H9 (cell line): ENCODE results near the gene ERVH48-1. TPM values are rescaled to one million over a fixed set of nuclear protein-coding genes. Genes with fewer than 3 reads are reported as not detected.

ENCODE experiments used
- DNase-seq: peaks from one replicate; pipeline ENCODE4 v3.0.0-alpha.2; 2017
- H2AFZ ChIP-seq: one replicate; pipeline ENCODE4 v1.6.1; 2013; ENCODE audit warnings: mild to moderate bottlenecking, low read length, control low read depth, moderate library complexity
- H2AK5ac ChIP-seq: 2 replicates; pipeline ENCODE4 v1.6.1; 2013; ENCODE audit warnings: low read length, control low read depth, mixed read lengths; ENCODE audit not compliant: insufficient read length
- H2BK120ac ChIP-seq: one replicate; pipeline ENCODE4 v1.6.1; 2013; ENCODE audit warnings: low read depth, mild to moderate bottlenecking, low read length, control low read depth, inconsistent platforms; ENCODE audit not compliant: poor library complexity, severe bottlenecking
- H2BK12ac ChIP-seq: 2 replicates; pipeline ENCODE4 v1.6.1; 2013; ENCODE audit warnings: low read length, control low read depth, mixed read lengths, low read depth; ENCODE audit not compliant: insufficient read length
- H2BK15ac ChIP-seq: 2 replicates; pipeline ENCODE4 v1.6.1; 2013; ENCODE audit warnings: low read depth, low read length, control low read depth
- H2BK20ac ChIP-seq: one replicate; pipeline ENCODE4 v1.6.1; 2013; ENCODE audit warnings: low read depth, mild to moderate bottlenecking, low read length, control low read depth, inconsistent platforms; ENCODE audit not compliant: poor library complexity, severe bottlenecking
- H2BK5ac ChIP-seq: 2 replicates; pipeline ENCODE4 v1.6.1; 2013; ENCODE audit warnings: low read length, control low read depth, mixed read lengths; ENCODE audit not compliant: insufficient read length
- H3K14ac ChIP-seq: 2 replicates; pipeline ENCODE4 v1.6.1; 2013; ENCODE audit warnings: low read length, control low read depth; ENCODE audit not compliant: insufficient read depth
- H3K18ac ChIP-seq: 2 replicates; pipeline ENCODE4 v1.6.1; 2013; ENCODE audit warnings: low read depth, mild to moderate bottlenecking, mixed read lengths, low read length, control low read depth; ENCODE audit not compliant: insufficient read length
- H3K23ac ChIP-seq: 2 replicates; pipeline ENCODE4 v1.6.1; 2013; ENCODE audit warnings: low read length, control low read depth, mixed read lengths, low read depth; ENCODE audit not compliant: insufficient read length
- H3K23me2 ChIP-seq: 2 replicates; pipeline ENCODE4 v1.6.1; 2013; ENCODE audit warnings: low read depth, mild to moderate bottlenecking, mixed read lengths, low read length, control low read depth; ENCODE audit not compliant: insufficient read length, poor library complexity, severe bottlenecking
- H3K27ac ChIP-seq: 2 replicates; pipeline ENCODE4 v1.5.1; 2013; ENCODE audit warnings: low read length, control low read depth, mixed read lengths, low read depth; ENCODE audit not compliant: insufficient read length
- H3K27me3 ChIP-seq: 2 replicates; pipeline ENCODE4 v1.6.1; 2013; ENCODE audit warnings: low read length, control low read depth, inconsistent platforms; ENCODE audit not compliant: insufficient read depth
- H3K4ac ChIP-seq: 2 replicates; pipeline ENCODE4 v1.6.1; 2013; ENCODE audit warnings: low read depth, mild to moderate bottlenecking, control low read depth, inconsistent platforms, low read length, moderate library complexity
- H3K4me1 ChIP-seq: 2 replicates; pipeline ENCODE4 v1.6.1; 2013; ENCODE audit warnings: low read length, control low read depth, inconsistent platforms; ENCODE audit not compliant: insufficient read depth
- H3K4me2 ChIP-seq: 2 replicates; pipeline ENCODE4 v1.6.1; 2013; ENCODE audit warnings: low read length, control low read depth, mixed read lengths; ENCODE audit not compliant: insufficient read length, insufficient read depth
- H3K56ac ChIP-seq: 2 replicates; pipeline ENCODE4 v1.6.1; 2013; ENCODE audit warnings: low read depth, mild to moderate bottlenecking, mixed read lengths, low read length, control low read depth; ENCODE audit not compliant: insufficient read length
- H3K79me1 ChIP-seq: 2 replicates; pipeline ENCODE4 v1.6.1; 2013; ENCODE audit warnings: low read depth, mild to moderate bottlenecking, moderate library complexity, low read length, control low read depth, inconsistent platforms; ENCODE audit not compliant: insufficient read depth, poor library complexity, severe bottlenecking
- H3K79me2 ChIP-seq: 2 replicates; pipeline ENCODE4 v1.6.1; 2013; ENCODE audit warnings: low read length, control low read depth, inconsistent platforms; ENCODE audit not compliant: insufficient read depth
- H3K9ac ChIP-seq: 2 replicates; pipeline ENCODE4 v1.6.1; 2013; ENCODE audit warnings: low read length, control low read depth, mixed read lengths; ENCODE audit not compliant: insufficient read length; ENCODE audit errors: extremely low read depth
- H3K9me3 ChIP-seq: one replicate; pipeline ENCODE4 v1.6.1; 2013; ENCODE audit warnings: low read depth, low read length, inconsistent platforms; ENCODE audit not compliant: control insufficient read depth
- H3T11ph ChIP-seq: one replicate; pipeline ENCODE4 v1.6.1; 2013; ENCODE audit warnings: mild to moderate bottlenecking, low read length, control low read depth, inconsistent platforms
- H4K20me1 ChIP-seq: one replicate; pipeline ENCODE4 v1.6.1; 2013; ENCODE audit not compliant: control insufficient read depth, insufficient read length, insufficient read depth
- H4K5ac ChIP-seq: 2 replicates; pipeline ENCODE4 v1.6.1; 2013; ENCODE audit warnings: low read depth, mild to moderate bottlenecking, mixed read lengths, low read length, control low read depth; ENCODE audit not compliant: insufficient read length
- H4K8ac ChIP-seq: replicated peaks from 2 replicates; pipeline ENCODE4 v1.6.1; 2013; ENCODE audit warnings: low read length, control low read depth, mixed read lengths, low read depth; ENCODE audit not compliant: insufficient read length
- H4K91ac ChIP-seq: 2 replicates; pipeline ENCODE4 v1.6.1; 2013; ENCODE audit warnings: low read depth, mild to moderate bottlenecking, moderate library complexity, mixed read lengths, low read length, control low read depth; ENCODE audit not compliant: insufficient read length
- H3K27ac Mint-ChIP-seq, 3 experiments: 2 replicates in 2 of 3; 3 replicates in 1 of 3; pipeline ENCODE4 v1.8.0; 2020 to 2021; ENCODE audit warnings: mixed read lengths in 3 of 3, mild to moderate bottlenecking in 1 of 3, moderate library complexity in 1 of 3
- H3K27me3 Mint-ChIP-seq: 2 replicates; pipeline ENCODE4 v1.8.0; 2021; ENCODE audit warnings: low read depth, mild to moderate bottlenecking, moderate library complexity, mixed read lengths
- H3K36me3 Mint-ChIP-seq, 3 experiments: 2 replicates in 2 of 3; 3 replicates in 1 of 3; pipeline ENCODE4 v1.8.0; 2020 to 2021; ENCODE audit warnings: low read depth in 3 of 3, mixed read lengths in 3 of 3; ENCODE audit not compliant: insufficient read depth in 1 of 3
- H3K4me1 Mint-ChIP-seq, 2 experiments: 2 replicates each; pipeline ENCODE4 v1.8.0; 2020; ENCODE audit warnings: mixed read lengths in 2 of 2
- H3K4me3 Mint-ChIP-seq, 2 experiments: 2 replicates in 1 of 2; 3 replicates in 1 of 2; pipeline ENCODE4 v1.8.0; 2020 to 2021; ENCODE audit warnings: mild to moderate bottlenecking in 2 of 2, mixed read lengths in 2 of 2, moderate library complexity in 1 of 2
- H3K9me3 Mint-ChIP-seq, 2 experiments: 2 replicates in 1 of 2; 3 replicates in 1 of 2; pipeline ENCODE4 v1.8.0; 2020; ENCODE audit warnings: mild to moderate bottlenecking in 2 of 2, mixed read lengths in 2 of 2, moderate library complexity in 1 of 2
- WGBS: extraction: QIAGEN DNeasy Blood & Tissue Kit; methylation state at CpG from one replicate; pipeline ENCODE4 v1.1.7; 2013; ENCODE audit warnings: missing lambda C conversion rate, low lambda C conversion rate, mixed read lengths; ENCODE audit not compliant: insufficient read length; ENCODE audit errors: extremely low coverage; 5-methylcytosine and 5-hydroxymethylcytosine counted together
- total RNA-seq: library from RNA; stranded (reverse); gene quantifications from 2 replicates; pipeline ENCODE4 v1.2.1, GENCODE V29; 2021
- TF ChIP-seq, protein P1 (sequence below): fragments of 200-600 bp; sonication (generic); conservative IDR thresholded peaks from 3 replicates; pipeline ENCODE4 v1.8.0; 2021; ENCODE audit warnings: antibody characterized with exemption, mild to moderate bottlenecking

The ERVH48-1 gene
- total RNA-seq, 1 experiment from 2014 or later = 234 TPM

DNA sequence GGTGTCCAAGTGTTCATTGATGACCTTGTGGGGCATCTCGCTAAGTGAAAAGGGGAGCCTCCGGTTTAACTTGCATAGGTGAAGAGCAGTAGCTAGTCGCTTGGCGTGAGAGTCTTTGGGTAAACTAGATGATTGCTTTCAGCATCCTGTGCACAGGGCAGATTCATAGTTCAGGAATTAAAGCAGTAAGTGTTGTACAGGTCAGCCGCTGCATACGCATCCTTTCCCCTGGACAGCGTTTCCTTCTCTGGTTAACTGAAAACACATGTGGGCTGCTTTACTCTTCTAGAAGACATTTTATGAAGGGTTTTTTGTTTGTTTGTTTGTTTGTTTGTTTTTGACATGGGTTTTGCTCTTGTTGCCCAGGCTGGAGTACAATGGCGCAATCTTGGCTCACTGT is 20.2 kb downstream of the ERVH48-1 start:
- Histone ChIP-seq H2BK20ac (no peak overlapping the region), H3K9me3 (peaks cover 5% of the 10 kb centered on the region), H4K8ac (no peak overlapping the region), H3K9ac (no peak overlapping the region), H3K4me1 (no peaks in the 10 kb centered on the region), H3K4ac (no peak overlapping the region), H3K27me3 (no peaks in the 10 kb centered on the region), H3K4me2 (no peak overlapping the region), H3K23ac (no peak overlapping the region), H3K56ac (no peak overlapping the region), H3K14ac (no peak overlapping the region), H2BK5ac (no peak overlapping the region), H3K27ac (no peak overlapping the region), H2BK12ac (no peak overlapping the region), H3T11ph (no peak overlapping the region), H3K18ac (no peak overlapping the region), H2BK120ac (no peak overlapping the region), H4K5ac (no peak overlapping the region), H3K79me2 (no peaks in the 10 kb centered on the region), H3K79me1 (no peaks in the 10 kb centered on the region), H4K20me1 (no peaks in the 10 kb centered on the region), H3K23me2 (no peaks in the 10 kb centered on the region), H2AK5ac (no peak overlapping the region), H2BK15ac (no peak overlapping the region), H4K91ac (no peak overlapping the region), H2AFZ (no peak overlapping the region)
- H3K27ac Mint-ChIP-seq = no peak overlapping the region
- H3K9me3 Mint-ChIP-seq = peaks cover 9 to 13% of the 10 kb centered on the region in 2 experiments
- no peak overlapping the region for H3K4me3 Mint-ChIP-seq
- no peaks in the 10 kb centered on the region for H3K27me3 Mint-ChIP-seq
- TF ChIP-seq, protein P1, sequence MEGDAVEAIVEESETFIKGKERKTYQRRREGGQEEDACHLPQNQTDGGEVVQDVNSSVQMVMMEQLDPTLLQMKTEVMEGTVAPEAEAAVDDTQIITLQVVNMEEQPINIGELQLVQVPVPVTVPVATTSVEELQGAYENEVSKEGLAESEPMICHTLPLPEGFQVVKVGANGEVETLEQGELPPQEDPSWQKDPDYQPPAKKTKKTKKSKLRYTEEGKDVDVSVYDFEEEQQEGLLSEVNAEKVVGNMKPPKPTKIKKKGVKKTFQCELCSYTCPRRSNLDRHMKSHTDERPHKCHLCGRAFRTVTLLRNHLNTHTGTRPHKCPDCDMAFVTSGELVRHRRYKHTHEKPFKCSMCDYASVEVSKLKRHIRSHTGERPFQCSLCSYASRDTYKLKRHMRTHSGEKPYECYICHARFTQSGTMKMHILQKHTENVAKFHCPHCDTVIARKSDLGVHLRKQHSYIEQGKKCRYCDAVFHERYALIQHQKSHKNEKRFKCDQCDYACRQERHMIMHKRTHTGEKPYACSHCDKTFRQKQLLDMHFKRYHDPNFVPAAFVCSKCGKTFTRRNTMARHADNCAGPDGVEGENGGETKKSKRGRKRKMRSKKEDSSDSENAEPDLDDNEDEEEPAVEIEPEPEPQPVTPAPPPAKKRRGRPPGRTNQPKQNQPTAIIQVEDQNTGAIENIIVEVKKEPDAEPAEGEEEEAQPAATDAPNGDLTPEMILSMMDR = no peak
- no peak for DNase-seq
- H3K4me1 Mint-ChIP-seq = no peaks in the 10 kb centered on the region
- peaks cover 54 to 90% (median 66%) of the 10 kb centered on the region in 3 experiments for H3K36me3 Mint-ChIP-seq
- no CpG with 5 or more reads among the region's 8 CpGs for WGBS
